ENCODE results near the gene AKNA.

Gene AKNA

GRCh38 chr9:114304416-114305188 lies 83.2 kb downstream of the AKNA start:
- DNase-seq (ENCODE audit: low read depth in 2 of 2) = no peak

- no peak for DNase-seq (ENCODE audit: low read depth in 2 of 2)
Measured at GRCh38 chr9:114303977-114304376, 83.8 kb downstream of the AKNA start.

DNA sequence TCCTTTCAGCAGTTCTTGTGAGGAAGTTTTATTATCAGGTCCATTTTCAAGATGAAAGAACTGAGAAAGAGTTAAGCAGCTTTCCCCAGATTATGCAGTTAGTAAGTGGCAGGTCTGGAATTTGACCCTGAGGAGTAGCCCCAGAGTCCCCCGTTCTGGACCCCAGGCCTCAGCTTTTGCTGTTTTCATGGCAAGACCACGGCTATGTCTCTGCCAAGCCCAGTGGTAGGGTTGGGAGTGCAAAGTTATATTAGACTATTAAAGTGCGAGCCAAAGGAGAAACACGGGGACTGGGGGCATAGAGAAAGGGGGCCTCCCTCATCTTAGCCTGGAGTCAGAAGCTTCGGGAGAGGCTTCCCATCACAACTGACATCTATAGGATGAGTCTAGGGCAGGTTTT lies 84.2 kb downstream of the AKNA start:
- DNase-seq (ENCODE audit: low read depth in 2 of 2) = no peak

DNA sequence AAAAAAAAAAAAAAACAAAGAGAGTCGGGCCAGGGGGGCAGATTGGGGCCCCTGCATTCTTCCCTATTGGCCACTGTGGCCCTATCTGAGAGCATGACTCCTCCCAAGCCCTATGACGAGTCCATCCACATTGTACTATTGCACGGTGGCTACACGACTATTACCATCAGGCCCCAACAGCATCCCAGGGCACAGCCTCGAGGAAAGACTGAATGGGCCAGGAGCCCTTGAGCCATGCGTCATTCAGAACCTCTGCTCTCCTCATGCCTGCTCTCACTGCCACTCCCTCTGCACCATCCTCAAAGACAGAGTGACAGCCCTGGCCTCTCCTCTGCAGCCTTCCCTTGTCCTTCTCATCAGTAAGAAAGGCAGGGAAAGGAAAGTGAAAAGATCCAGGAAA lies 85.1 kb downstream of the AKNA start:
- DNase-seq (ENCODE audit: low read depth in 2 of 2) = no peak

DNA sequence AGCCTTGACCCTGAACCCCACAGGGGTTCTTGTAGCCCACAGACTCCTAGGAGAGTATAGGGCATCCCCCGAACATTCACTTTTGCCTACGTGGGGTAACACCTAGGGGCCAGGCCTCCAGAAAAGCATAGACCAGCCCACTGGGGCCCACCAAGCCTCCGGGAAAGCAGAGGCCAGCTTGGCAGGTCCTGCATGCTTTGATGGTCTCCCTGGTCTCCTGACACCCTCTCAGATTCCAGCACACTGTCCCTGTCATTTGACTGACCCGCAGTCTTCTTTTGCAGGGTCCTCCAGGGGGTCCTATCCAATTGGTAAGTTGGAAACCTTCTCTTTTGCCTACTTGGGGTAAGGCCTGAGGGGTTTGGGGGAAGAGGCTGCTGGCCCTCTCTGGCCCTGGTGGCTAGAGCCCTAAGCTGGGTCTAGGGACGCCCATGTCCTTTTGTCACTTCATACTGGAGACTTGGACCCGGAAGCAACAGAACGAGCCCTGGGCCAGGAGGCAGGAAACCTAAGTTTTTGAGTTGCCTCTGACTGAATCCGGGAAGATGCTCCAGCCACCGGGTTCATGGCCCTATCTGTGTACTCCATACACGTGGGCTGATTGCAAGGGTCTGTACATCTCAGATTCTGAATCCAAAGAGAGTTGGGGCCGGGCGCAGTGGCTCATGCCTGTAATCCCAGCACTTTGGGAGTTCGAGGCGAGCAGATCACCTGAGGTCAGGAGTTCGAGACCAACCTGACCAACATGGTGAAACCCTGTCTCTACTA lies 85.8 kb downstream of the AKNA start:
- DNase-seq (ENCODE audit: low read depth in 2 of 2) = no peak

- no peak for DNase-seq (ENCODE audit: low read depth in 2 of 2)
Measured at GRCh38 chr9:114300846-114301797, 86.7 kb downstream of the AKNA start.

- no peak for DNase-seq (ENCODE audit: low read depth in 2 of 2)
Measured at GRCh38 chr9:114300153-114300845, 87.5 kb downstream of the AKNA start.

DNA sequence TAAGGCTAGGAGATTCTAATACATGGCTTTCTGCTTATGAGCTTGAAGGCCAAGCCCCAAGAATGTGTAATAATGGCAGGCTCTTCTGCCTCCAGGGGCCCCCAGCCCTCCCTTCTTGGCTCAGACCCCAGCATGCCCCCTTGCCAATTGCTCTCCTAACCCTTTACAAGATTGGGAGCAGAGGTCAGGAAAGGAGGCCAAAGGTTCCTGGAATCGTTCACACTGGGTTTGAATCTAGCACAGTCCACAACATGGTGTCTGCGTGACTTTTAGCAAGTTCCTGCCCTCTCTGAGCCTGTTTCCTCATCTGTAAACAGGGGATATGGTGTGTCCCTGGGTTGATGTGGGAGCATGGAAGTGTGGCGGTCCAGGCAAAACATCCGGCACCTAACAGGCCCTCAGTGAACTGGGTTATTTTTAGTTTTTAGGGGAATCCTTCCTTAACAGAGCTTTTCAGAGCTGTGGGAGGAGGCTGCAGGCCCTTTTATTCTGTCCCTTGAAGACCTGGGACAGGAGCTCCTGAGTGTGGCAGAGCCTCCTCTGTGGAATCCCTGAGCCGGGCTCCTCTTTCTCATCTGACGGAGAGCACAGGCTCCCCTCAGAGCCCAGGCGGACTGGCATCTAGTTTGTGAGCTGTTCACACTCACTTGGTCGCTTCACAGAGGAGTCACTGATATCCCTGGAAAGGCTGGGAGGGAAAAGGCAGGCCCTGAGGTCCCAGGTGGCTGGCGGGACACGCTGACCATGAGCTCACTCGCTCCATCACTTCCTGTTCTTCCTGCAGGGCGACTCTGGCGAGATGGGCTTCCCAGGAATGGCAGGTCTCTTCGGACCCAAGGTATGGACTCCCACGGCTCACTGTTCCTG lies 88.3 kb downstream of the AKNA start:
- no peak for DNase-seq (ENCODE audit: low read depth in 2 of 2)

DNA sequence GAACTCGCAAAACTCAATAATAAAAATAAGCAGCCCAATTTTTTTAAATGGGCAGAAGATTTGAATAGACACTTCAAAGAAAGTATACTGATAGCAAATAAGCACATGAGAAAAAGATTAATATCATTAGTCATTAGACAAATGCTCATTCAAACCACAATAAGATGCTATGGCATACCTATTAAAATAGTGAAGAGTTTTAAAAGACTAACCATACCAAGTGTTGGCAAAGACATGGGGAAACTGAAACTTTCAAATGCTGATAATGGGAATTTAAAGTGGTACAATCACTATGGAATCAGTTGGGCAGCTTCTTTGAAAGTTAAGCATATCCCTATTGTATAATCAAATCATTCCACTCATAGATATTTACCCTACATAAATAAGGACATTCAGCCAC lies 91.4 kb downstream of the AKNA start:
- no peak for DNase-seq (ENCODE audit: low read depth in 2 of 2)

GRCh38 chr9:114294664-114295063 lies 93.1 kb downstream of the AKNA start:
- DNase-seq (ENCODE audit: low read depth in 2 of 2) = no peak

GRCh38 chr9:114291886-114292590 lies 95.7 kb downstream of the AKNA start:
- no peak for DNase-seq (ENCODE audit: low read depth in 2 of 2)

DNA sequence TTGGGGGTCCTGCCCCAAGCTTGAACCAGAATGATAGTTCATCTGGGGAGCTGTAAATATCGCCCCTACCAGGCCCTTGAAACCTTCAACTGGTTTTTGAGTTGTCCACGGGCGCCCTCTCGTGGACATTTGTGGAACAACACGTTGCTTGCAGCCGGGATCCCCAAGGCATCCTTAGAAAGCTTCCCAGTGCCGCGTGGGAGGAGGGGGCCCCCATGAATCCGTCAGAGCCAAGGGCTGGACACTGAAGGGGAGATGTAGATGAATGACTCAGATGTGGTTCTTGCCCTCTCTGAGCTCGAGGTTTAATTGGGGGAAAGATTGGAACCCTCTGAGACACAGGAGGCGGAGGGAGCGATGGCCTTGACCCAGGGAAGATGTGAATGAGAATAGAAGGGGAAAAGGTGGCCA lies 96.7 kb downstream of the AKNA start:
- peak in 1 of 2 experiments; percentile 40 for DNase-seq (ENCODE audit: low read depth in 2 of 2)

- no peak for DNase-seq (ENCODE audit: low read depth in 2 of 2)
Measured at GRCh38 chr9:114290561-114290986, 97.2 kb downstream of the AKNA start.

- DNase-seq (ENCODE audit: low read depth in 2 of 2) = no peak
Measured at GRCh38 chr9:114289571-114290481, 98.0 kb downstream of the AKNA start.

DNA sequence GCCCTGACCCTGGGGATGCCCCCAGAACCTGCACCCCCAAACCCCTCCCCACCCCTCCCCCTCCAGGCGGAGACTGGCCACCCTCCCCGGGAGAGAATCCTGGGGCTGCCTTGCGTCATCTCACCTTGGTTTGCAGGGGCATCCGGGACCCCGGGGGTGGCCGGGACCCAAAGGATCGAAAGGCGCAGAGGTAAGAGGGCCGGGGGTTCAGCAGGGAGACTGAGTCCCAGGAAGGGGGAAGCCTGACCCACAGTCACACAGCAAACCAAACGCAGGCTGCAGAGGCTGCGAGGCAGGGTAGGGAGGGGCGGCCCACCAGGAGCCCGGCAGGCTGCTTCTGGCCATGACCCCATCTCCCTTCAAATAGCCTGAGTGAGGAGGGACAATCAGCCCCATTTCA lies 98.7 kb downstream of the AKNA start:
- no peak for DNase-seq (ENCODE audit: low read depth in 2 of 2)

DNA sequence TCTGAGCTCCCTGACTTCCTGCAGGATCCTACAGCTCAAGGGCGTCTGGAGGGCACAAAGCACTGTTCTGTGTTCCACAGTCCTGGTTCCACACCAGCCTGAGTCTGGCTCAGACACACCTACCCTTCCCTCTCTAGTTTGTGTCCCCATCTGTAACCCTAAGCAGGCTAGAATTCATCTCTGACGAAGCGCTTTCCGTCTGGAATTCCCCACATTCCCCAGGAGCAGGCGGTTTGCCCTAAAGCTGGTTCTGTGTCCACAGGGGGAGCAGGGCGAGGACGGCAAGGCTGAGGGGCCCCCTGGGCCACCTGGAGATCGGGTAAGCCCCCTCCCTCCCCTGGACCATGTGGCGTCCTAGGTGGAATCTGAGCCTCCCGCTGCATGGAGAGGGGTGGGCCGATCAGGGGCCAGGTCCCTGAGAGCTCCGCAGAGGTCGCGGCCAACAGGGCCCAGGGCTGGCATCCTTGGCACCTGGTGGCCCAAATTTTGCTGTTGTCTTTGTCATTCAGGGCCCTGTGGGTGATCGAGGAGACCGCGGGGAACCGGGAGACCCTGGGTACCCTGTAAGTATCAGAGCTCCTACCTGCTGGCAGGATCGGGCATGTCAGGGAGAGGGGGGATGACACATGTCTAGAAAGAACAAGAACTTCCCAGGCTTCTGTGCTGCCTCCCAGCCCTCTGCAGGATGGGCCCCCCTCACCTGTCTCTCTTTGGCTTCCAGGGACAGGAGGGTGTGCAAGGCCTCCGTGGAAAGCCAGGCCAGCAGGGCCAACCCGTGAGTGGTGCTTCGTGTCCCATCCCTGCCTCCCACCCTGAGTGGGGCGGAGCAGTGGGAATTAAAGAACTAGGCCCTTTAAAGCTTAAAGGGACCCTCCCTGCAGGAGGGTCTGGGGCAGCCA lies 99.3 kb downstream of the AKNA start:
- DNase-seq (ENCODE audit: low read depth in 2 of 2) = peak in 1 of 2 experiments; percentile 52

DNA sequence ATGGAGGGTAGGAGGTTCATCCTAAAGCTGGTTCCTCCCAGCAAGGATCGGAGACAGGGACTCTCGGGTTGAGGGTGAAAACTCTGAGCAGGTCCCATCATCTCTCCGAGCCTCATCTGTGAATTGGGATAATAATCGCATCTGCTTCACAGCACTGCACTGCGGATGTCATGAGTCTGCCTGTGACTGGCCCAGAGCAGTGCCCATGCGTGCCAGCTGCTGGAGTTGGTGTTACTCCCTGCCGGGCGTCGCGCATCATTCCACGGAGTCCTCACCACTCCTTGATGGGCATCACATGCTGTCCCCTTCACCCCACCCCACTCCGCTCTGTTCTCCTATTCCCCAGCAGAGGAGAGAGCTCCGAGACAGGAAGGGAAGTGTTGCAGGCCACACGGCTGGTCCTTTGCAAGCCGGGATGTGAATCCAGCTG lies 100.0 kb downstream of the AKNA start:
- no peak for DNase-seq (ENCODE audit: low read depth in 2 of 2)
